Measurements from ENCODE around the gene PMPCB. TPM values are rescaled to one million over a fixed set of nuclear protein-coding genes. Genes with fewer than 3 reads are reported as not detected.

PMPCB gene
- total RNA-seq, 2 experiments from 2014 or later, result 80.5 to 89.3 TPM

DNA sequence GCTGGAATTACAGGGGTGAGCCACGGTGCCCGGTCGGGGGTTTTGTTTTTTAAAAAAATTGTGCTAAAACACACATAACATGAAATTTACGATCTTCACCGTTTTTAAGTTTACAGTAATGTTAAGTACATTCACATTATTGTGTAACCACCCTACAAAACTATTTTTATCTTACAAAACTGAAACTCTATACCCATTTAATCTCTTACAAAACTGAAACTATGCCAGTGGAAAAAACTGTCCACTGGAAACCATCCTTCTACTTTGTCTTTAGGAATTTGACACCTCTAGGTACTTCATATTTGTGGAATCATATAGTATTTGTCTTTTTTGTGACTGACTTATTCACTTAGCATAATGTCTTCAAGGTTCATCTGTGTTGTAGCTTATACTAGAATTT is 49.2 kb downstream of the PMPCB start:
- Mint-ChIP-seq H3K27ac (peak overlapping the region; percentile 98), H3K4me1 (ENCODE audit: low read depth) (peaks cover 44% of the 10 kb centered on the region), H3K36me3 (ENCODE audit: low read depth) (peaks cover 40% of the 10 kb centered on the region), H3K4me3 (peak overlapping the region; percentile 94), H3K27me3 (no peaks in the 10 kb centered on the region), H3K9me3 (no peaks in the 10 kb centered on the region)
- ATAC-seq, result no peak
- CTCF ChIA-PET, result no interaction called here
- intact Hi-C loops (cut with micrococcal nuclease), result loop anchor here (5.0 kb wide), 1 partner anchor 44 kb away; no protein-coding TSS in a partner anchor
- no peak for DNase-seq
- TF ChIP-seq, protein P1, sequence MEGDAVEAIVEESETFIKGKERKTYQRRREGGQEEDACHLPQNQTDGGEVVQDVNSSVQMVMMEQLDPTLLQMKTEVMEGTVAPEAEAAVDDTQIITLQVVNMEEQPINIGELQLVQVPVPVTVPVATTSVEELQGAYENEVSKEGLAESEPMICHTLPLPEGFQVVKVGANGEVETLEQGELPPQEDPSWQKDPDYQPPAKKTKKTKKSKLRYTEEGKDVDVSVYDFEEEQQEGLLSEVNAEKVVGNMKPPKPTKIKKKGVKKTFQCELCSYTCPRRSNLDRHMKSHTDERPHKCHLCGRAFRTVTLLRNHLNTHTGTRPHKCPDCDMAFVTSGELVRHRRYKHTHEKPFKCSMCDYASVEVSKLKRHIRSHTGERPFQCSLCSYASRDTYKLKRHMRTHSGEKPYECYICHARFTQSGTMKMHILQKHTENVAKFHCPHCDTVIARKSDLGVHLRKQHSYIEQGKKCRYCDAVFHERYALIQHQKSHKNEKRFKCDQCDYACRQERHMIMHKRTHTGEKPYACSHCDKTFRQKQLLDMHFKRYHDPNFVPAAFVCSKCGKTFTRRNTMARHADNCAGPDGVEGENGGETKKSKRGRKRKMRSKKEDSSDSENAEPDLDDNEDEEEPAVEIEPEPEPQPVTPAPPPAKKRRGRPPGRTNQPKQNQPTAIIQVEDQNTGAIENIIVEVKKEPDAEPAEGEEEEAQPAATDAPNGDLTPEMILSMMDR (IDR thresholded peaks at IDR 0.05), result no peak
- POLR2A ChIA-PET, result interaction anchor here (1.7 to 2.0 kb wide), 2 partner anchors 8 to 45 kb away, joined by 4 to 8 read pairs; no protein-coding TSS in a partner anchor

DNA sequence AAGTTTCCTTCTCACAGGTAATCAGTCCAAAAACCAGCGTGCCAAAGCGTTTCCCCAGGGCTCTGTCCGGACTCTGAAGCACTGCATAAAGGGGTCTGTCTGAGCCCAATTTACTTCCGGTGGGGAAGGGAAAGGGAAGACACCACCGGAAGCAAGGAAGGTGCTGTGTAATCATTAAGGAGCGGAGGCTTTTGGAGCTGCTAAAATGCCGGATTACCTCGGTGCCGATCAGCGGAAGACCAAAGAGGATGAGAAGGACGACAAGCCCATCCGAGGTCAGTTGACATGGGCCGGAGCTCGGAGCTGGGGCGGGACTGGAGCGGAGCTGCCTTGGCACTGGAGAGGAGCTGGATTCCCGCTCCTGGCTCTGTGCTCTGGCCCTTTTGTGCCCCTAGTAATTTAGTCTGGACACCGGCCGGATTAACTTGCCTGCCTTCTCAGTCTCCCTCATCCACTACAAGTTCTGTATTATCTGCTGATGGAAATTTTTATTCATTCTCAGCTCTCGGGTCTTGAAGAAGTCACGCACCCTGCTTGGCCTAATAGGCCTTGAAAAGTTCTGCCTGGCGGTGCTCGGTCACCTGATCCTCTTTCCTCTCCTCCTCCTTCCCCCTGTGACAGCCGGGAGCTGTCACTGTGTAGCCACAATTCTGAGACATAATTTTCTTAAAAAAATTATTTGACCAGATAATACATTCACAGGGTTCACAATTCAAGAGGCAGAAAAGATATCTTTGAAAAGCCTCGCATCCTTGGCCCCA is 50.5 kb downstream of the PMPCB start, which contains the start of gene PSMC2:
TSS of gene PSMC2 (plus strand) at position 137 of the 761 bp plus-strand sequence. CDS start at position 206, 69 bp downstream.
- ChIA-PET CTCF (no interaction called here), POLR2A (interaction anchor here (0.5 to 2.0 kb wide), 13 partner anchors 9 to 648 kb away, joined by 3 to 8 read pairs (median 3); partner anchors contain the start of gene PMPCB)
- Mint-ChIP-seq H3K27ac (peak within 1 kb of the TSS; percentile 98), H3K4me1 (ENCODE audit: low read depth) (peaks cover 42% of the 10 kb centered on the region), H3K9me3 (no peaks in the 10 kb centered on the region), H3K27me3 (no peaks in the 10 kb centered on the region), H3K4me3 (peak within 1 kb of the TSS; percentile 94), H3K36me3 (ENCODE audit: low read depth) (peaks cover 41% of the 10 kb centered on the region)
- ATAC-seq (peak; percentile 77), DNase-seq (peak; percentile 90)
- intact Hi-C loops (cut with micrococcal nuclease), result loop anchor here (5.0 kb wide), 1 partner anchor 45 kb away; no protein-coding TSS in a partner anchor
- TF ChIP-seq, protein P1 (IDR thresholded peaks at IDR 0.05), result no peak

DNA sequence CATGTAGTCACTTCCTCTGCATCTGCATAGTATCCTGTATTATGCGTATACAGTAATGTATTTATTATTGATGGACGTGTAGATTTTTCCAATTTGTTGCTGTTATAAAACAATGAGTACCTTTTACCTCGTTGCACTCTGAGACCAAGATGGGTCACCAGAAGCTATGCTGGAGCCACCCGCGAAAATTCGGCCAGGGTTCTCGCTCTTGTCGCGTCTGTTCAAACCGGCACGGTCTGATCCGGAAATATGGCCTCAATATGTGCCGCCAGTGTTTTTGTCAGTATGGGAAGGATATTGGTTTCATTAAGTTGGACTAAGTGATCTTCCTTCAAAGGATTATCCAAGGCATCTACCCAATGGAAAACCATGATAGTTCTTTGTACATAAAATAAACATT is 51.2 kb downstream of the PMPCB start:
- POLR2A ChIA-PET, result interaction anchor here (0.6 to 2.0 kb wide), 7 partner anchors 10 to 649 kb away, joined by 3 to 8 read pairs (median 4); partner anchors contain the start of gene PMPCB
- peak overlapping the region; percentile 88 for H3K27ac Mint-ChIP-seq
- H3K4me1 Mint-ChIP-seq (ENCODE audit: low read depth), result peaks cover 45% of the 10 kb centered on the region
- no peaks in the 10 kb centered on the region for H3K27me3 Mint-ChIP-seq
- CTCF ChIA-PET, result no interaction called here
- intact Hi-C loops (cut with micrococcal nuclease), result loop anchor here (5.0 kb wide), 1 partner anchor 46 kb away; no protein-coding TSS in a partner anchor
- H3K9me3 Mint-ChIP-seq, result no peaks in the 10 kb centered on the region
- H3K36me3 Mint-ChIP-seq (ENCODE audit: low read depth), result peaks cover 41% of the 10 kb centered on the region
- ATAC-seq (no peak), DNase-seq (peak; percentile 18)
- peak overlapping the region; percentile 94 for H3K4me3 Mint-ChIP-seq
- TF ChIP-seq, protein P1 (IDR thresholded peaks at IDR 0.05), result no peak

DNA sequence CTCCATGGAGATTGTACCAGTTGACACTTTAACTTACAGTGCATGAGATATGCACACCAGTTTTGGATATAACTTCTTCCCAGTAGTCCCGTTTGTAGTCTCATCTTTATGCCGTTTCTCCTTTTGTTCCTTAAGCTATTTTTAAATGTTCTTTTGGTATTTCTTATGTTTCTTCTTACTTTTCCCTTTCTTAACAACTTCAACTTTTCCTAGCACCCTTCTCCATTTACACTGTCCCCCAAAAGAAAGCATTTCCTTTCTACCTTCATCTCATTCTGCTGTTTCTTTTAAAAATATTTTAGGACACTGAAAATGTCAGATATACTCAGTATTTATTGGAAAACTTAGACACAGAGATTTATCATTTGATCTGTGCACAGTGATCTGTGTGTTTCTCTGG is 51.7 kb downstream of the PMPCB start:
- intact Hi-C loops (cut with micrococcal nuclease), result loop anchor here (5.0 kb wide), 1 partner anchor 47 kb away; no protein-coding TSS in a partner anchor
- DNase-seq (no peak), ATAC-seq (no peak)
- POLR2A ChIA-PET, result interaction anchor here (1.6 kb wide), 1 partner anchor 19 kb away, joined by 4 read pairs; no protein-coding TSS in a partner anchor
- Mint-ChIP-seq H3K4me1 (ENCODE audit: low read depth) (peaks cover 45% of the 10 kb centered on the region), H3K27ac (peak overlapping the region; percentile 53), H3K27me3 (no peaks in the 10 kb centered on the region), H3K36me3 (ENCODE audit: low read depth) (peaks cover 36% of the 10 kb centered on the region), H3K4me3 (peak overlapping the region; percentile 94), H3K9me3 (no peaks in the 10 kb centered on the region)
- CTCF ChIA-PET, result no interaction called here
- TF ChIP-seq, protein P1 (IDR thresholded peaks at IDR 0.05), result no peak

DNA sequence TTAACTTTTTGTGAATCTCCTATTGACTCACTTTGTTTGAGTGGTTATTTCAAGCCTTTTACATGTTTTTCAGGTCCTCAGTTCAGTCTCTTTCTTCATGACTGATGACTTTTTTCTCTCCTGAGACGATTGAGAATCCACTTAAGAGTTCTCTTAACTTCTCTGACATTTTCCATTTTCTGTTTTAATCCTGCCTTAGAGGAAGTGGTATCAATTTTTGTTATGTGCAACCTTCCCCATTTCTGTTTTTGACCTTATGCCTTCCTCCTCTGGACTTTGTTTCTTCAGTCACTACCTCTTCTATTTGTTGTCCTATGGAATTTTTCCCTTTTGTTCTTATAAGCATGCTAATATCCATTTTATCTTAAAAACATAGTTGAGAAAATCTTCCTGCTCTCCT is 52.6 kb downstream of the PMPCB start:
- peaks cover 32% of the 10 kb centered on the region for H3K36me3 Mint-ChIP-seq (ENCODE audit: low read depth)
- H3K27ac Mint-ChIP-seq, result peak overlapping the region; percentile 47
- intact Hi-C loops (cut with micrococcal nuclease), result loop anchor here (5.0 kb wide), 1 partner anchor 48 kb away; no protein-coding TSS in a partner anchor
- CTCF ChIA-PET, result no interaction called here
- no peaks in the 10 kb centered on the region for H3K27me3 Mint-ChIP-seq
- TF ChIP-seq, protein P1 (IDR thresholded peaks at IDR 0.05), result no peak
- peak overlapping the region; percentile 94 for H3K4me3 Mint-ChIP-seq
- no peak for DNase-seq
- H3K9me3 Mint-ChIP-seq, result no peaks in the 10 kb centered on the region
- POLR2A ChIA-PET, result no interaction called here
- peaks cover 45% of the 10 kb centered on the region for H3K4me1 Mint-ChIP-seq (ENCODE audit: low read depth)
- no peak for ATAC-seq
